Colonic mucosa (tissue), 4 donors: Measurements from ENCODE around the gene PIP5K1B. TPM values are rescaled to one million over a fixed set of nuclear protein-coding genes. Genes with fewer than 3 reads are reported as not detected.

ENCODE experiments used
- DNase-seq: peaks from one replicate; pipeline ENCODE4 v3.0.0-alpha.2; 2020
- H3K27ac ChIP-seq: fragments of 200-600 bp; one replicate; pipeline ENCODE4 v1.8.0; 2021
- H3K27me3 ChIP-seq: fragments of 200-600 bp; one replicate; pipeline ENCODE4 v1.8.0; 2021
- H3K36me3 ChIP-seq: fragments of 200-600 bp; one replicate; pipeline ENCODE4 v1.8.0; 2021
- H3K4me1 ChIP-seq: fragments of 200-600 bp; one replicate; pipeline ENCODE4 v1.8.0; 2021; ENCODE audit warnings: mild to moderate bottlenecking
- H3K4me3 ChIP-seq: fragments of 200-600 bp; one replicate; pipeline ENCODE4 v1.8.0; 2021
- H3K9ac ChIP-seq, 2 donors: one replicate each; pipeline ENCODE4 v1.7.0; 2013; ENCODE audit warnings: control low read depth in 2 of 2, low read depth in 2 of 2, low read length in 2 of 2
- H3K9me3 ChIP-seq: fragments of 200-600 bp; one replicate; pipeline ENCODE4 v1.8.0; 2021
- intact Hi-C: fragments of 100-400 bp; cut with DNase I; formaldehyde crosslinking; loops from one replicate; pipeline ENCODE4 v1.14.1; 2022
- total RNA-seq, 2 donors: library from RNA; stranded (reverse); fragmentation: NEBNext Ultra II Directional in 1 of 2; extraction: Animal tissue kit (Norgen Biotek cat#: 25700) in 1 of 2; gene quantifications; one replicate each; pipeline ENCODE4 v1.2.1, GENCODE V29; 2021
- TF ChIP-seq, protein P1 (sequence below): fragments of 200-600 bp; IDR thresholded peaks from one replicate; pipeline ENCODE4 v1.8.0; 2022; ENCODE audit warnings: antibody characterized with exemption, mild to moderate bottlenecking
- donor health status: healthy.
- donor health status: DM: no; HTN: no; CAD: no.
- donor health status: DM: no; HTN: no; CAD: no.

The PIP5K1B gene
- total RNA-seq, 2 donors from 2014 or later = 59.2 to 74.2 TPM

DNA sequence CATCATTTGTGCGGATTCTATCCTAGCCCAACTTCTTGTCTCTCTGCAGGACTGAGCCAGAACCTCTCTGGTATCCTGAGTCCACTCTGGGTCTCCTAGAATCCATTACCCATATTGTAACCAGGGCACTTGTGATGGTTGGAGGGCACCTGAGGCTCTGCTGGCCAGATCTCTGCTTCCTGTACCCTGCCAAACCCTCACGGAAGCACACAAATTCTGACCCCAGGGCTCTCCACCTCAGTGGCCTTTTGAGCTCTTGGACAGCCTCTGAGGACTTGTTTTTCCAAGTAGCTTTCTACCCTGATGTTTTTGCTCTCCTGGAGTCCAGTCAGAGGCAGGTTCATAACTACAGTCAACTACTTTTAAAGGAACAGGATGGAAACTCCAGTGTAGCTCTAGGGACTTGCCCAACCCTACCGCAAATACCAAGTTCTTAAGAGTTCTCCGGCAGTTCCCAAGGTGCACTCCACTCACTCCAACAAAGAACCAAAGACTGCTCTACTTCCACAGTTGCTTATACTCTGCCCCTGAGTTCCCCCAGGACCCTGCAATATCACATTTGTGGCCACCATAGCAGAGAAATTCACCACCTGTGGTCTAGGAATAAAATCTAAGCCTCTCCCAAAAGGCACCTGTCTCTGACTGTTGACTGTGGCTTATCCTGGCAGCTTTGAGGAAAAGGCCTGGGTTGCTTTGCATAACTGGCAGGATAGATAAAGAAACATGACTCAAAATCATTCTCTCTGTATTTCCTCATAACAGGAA is 9.6 kb downstream of the PIP5K1B start:
- Histone ChIP-seq H3K9ac (no peak overlapping the region), H3K27me3 (no peaks in the 10 kb centered on the region), H3K4me1 (peaks cover 9% of the 10 kb centered on the region), H3K9me3 (no peaks in the 10 kb centered on the region), H3K27ac (no peak overlapping the region), H3K4me3 (no peak overlapping the region), H3K36me3 (no peaks in the 10 kb centered on the region)
- DNase-seq = no peak
- TF ChIP-seq, protein P1, sequence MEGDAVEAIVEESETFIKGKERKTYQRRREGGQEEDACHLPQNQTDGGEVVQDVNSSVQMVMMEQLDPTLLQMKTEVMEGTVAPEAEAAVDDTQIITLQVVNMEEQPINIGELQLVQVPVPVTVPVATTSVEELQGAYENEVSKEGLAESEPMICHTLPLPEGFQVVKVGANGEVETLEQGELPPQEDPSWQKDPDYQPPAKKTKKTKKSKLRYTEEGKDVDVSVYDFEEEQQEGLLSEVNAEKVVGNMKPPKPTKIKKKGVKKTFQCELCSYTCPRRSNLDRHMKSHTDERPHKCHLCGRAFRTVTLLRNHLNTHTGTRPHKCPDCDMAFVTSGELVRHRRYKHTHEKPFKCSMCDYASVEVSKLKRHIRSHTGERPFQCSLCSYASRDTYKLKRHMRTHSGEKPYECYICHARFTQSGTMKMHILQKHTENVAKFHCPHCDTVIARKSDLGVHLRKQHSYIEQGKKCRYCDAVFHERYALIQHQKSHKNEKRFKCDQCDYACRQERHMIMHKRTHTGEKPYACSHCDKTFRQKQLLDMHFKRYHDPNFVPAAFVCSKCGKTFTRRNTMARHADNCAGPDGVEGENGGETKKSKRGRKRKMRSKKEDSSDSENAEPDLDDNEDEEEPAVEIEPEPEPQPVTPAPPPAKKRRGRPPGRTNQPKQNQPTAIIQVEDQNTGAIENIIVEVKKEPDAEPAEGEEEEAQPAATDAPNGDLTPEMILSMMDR = no peak
- intact Hi-C loops = no loop called here

GRCh38 chr9:68715181-68715456 is 10.1 kb downstream of the PIP5K1B start:
- H3K9me3 ChIP-seq = no peaks in the 10 kb centered on the region
- H3K27ac ChIP-seq = no peak overlapping the region
- H3K36me3 ChIP-seq = no peaks in the 10 kb centered on the region
- TF ChIP-seq, protein P1 = no peak
- DNase-seq = no peak
- intact Hi-C loops = no loop called here
- H3K4me1 ChIP-seq = peaks cover 9% of the 10 kb centered on the region
- H3K27me3 ChIP-seq = no peaks in the 10 kb centered on the region
- H3K9ac ChIP-seq = no peak overlapping the region
- H3K4me3 ChIP-seq = no peak overlapping the region

- TF ChIP-seq, protein P1 = no peak
- Histone ChIP-seq H3K9me3 (no peaks in the 10 kb centered on the region), H3K27me3 (no peaks in the 10 kb centered on the region), H3K4me1 (peaks cover 9% of the 10 kb centered on the region), H3K4me3 (no peak overlapping the region), H3K36me3 (no peaks in the 10 kb centered on the region), H3K9ac (no peak overlapping the region), H3K27ac (peak overlapping the region; percentile 52)
- intact Hi-C loops = no loop called here
- no peak for DNase-seq
These were observed 12.8 kb downstream of the PIP5K1B start for GRCh38 chr9:68717552-68718443.

- intact Hi-C loops = no loop called here
- Histone ChIP-seq H3K9me3 (no peaks in the 10 kb centered on the region), H3K4me1 (peaks cover 5% of the 10 kb centered on the region), H3K36me3 (no peaks in the 10 kb centered on the region), H3K4me3 (no peak overlapping the region), H3K27me3 (no peaks in the 10 kb centered on the region), H3K9ac (peak overlapping the region in 1 of 2 donors; percentile 38), H3K27ac (peak overlapping the region; percentile 26)
- TF ChIP-seq, protein P1 = no peak
- no peak for DNase-seq
These were observed 14.8 kb downstream of the PIP5K1B start for GRCh38 chr9:68719847-68720246.

DNA sequence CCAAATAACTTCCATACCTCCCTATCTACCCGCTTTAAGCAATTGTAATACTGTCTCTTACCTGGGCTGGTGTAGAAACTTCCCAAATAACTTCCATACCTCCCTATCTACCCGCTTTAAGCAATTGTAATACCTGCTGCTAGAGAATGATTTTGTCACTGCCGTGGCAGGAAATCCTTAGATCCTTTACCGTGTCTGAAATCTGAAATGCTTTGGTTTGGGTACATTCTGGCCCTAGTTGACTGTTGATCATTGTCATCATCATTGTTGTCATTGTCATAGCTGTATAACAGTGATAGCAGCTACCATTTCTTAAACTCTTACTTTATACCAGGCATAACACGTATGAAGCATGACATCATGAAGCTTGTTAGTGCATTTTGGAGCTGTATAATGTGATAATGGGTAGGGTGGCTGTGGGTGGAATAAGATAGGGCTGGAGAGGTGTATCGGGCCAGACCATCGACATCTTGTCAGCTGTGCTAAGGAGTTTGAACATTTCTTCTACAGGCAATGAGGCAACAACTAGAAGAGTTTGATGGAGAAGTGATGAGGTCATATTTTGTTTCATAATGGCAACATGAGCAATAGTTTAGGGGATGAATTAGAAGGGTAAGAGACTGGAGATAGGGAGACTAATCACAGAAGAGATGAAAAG is 15.7 kb downstream of the PIP5K1B start:
- intact Hi-C loops = no loop called here
- Histone ChIP-seq H3K9ac (no peak overlapping the region), H3K36me3 (no peaks in the 10 kb centered on the region), H3K27ac (no peak overlapping the region), H3K4me3 (no peak overlapping the region), H3K4me1 (peaks cover 5% of the 10 kb centered on the region), H3K9me3 (no peaks in the 10 kb centered on the region), H3K27me3 (no peaks in the 10 kb centered on the region)
- TF ChIP-seq, protein P1 = no peak
- DNase-seq = no peak
